GM12878 (cell line): ENCODE measurements around the gene RHOC.

Source experiments
- ASH2L ChIP-seq: fragments of 300-600, 200-600 bp; sonication (generic); IDR thresholded peaks from 2 replicates; pipeline ENCODE4 v1.6.1; 2017; ENCODE audit warnings: low read depth, mild to moderate bottlenecking, borderline replicate concordance
- CREM ChIP-seq: IDR thresholded peaks from 2 replicates; pipeline ENCODE4 v1.6.1; 2014; ENCODE audit warnings: antibody characterized with exemption, low read depth
- ESRRA ChIP-seq: IDR thresholded peaks from 2 replicates; pipeline ENCODE4 v1.6.1; 2012; ENCODE audit warnings: mild to moderate bottlenecking, low read length, improper control_type of control experiment
- MYC ChIP-seq: IDR thresholded peaks from 2 replicates; pipeline ENCODE4 v1.6.1; 2011; ENCODE audit warnings: mild to moderate bottlenecking, low read length, moderate library complexity, inconsistent platforms; ENCODE audit not compliant: insufficient read depth, insufficient replicate concordance, insufficient read length, severe bottlenecking
- NKRF ChIP-seq: fragments of 450-650 bp; conservative IDR thresholded peaks from 2 replicates; pipeline ENCODE4 v1.6.1; 2017; ENCODE audit warnings: mild to moderate bottlenecking, moderate library complexity
- NRF1 ChIP-seq: conservative IDR thresholded peaks from 2 replicates; pipeline ENCODE4 v1.6.1; 2011; ENCODE audit warnings: mild to moderate bottlenecking, low read depth, low read length, improper control_type of control experiment
- YBX1 ChIP-seq: fragments of 450-650 bp; IDR thresholded peaks from 2 replicates; pipeline ENCODE4 v1.6.1; 2016; ENCODE audit warnings: antibody characterized with exemption
- TF ChIP-seq, protein P1 (sequence below), 3 experiments: IDR thresholded peaks in 2 of 3; conservative IDR thresholded peaks in 1 of 3; 2 replicates each; pipeline ENCODE4 v1.5.1; 2011; ENCODE audit warnings: low read depth in 3 of 3, low read length in 3 of 3, mild to moderate bottlenecking in 3 of 3, control low read depth in 2 of 3, moderate library complexity in 2 of 3, inconsistent platforms in 1 of 3, mixed read lengths in 1 of 3; ENCODE audit not compliant: control insufficient read depth in 2 of 3, insufficient read depth in 1 of 3; ENCODE audit errors: extremely low read depth in 1 of 3

DNA sequence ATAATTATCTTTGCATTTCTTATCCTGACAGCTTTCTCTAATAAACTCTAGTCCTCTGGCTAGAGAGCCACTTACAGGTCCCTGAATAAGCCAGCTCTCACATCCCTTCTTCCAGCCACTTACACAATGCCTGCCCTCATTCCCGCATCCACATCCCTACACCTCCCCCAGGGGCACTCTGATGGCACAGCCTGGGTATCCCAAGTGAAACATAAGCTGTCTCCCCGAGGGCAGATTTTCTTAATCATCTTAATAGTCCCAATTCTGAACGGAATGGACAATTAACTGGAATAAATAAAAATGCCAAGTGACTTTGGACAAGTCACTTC, 4.9 kb downstream of the RHOC start:
- no peak for TF ChIP-seq ESRRA
- no peak for TF ChIP-seq CREM
- TF ChIP-seq NKRF: no peak
- TF ChIP-seq ASH2L: no peak
- no peak for TF ChIP-seq YBX1
- no peak for TF ChIP-seq NRF1
- TF ChIP-seq MYC: no peak
- TF ChIP-seq, protein P1, sequence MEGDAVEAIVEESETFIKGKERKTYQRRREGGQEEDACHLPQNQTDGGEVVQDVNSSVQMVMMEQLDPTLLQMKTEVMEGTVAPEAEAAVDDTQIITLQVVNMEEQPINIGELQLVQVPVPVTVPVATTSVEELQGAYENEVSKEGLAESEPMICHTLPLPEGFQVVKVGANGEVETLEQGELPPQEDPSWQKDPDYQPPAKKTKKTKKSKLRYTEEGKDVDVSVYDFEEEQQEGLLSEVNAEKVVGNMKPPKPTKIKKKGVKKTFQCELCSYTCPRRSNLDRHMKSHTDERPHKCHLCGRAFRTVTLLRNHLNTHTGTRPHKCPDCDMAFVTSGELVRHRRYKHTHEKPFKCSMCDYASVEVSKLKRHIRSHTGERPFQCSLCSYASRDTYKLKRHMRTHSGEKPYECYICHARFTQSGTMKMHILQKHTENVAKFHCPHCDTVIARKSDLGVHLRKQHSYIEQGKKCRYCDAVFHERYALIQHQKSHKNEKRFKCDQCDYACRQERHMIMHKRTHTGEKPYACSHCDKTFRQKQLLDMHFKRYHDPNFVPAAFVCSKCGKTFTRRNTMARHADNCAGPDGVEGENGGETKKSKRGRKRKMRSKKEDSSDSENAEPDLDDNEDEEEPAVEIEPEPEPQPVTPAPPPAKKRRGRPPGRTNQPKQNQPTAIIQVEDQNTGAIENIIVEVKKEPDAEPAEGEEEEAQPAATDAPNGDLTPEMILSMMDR (IDR thresholded peaks at IDR 0.05 in 2 of 3, conservative IDR thresholded peaks at IDR 0.05 in 1 of 3; ENCODE audit: control insufficient read depth in 2 of 3, extremely low read depth in 1 of 3, insufficient read depth in 1 of 3, low read depth in 3 of 3, low read length in 3 of 3): no peak
